ENCODE results near the gene BLZF1. TPM values are rescaled to one million over a fixed set of nuclear protein-coding genes. Genes with fewer than 3 reads are reported as not detected.
"Not testable (repeated sequence)": the region's sequence is repeated elsewhere in the genome, so short reads cannot be mapped to it uniquely, and the experiment has no call there.

Gene BLZF1
- total and polyA plus RNA-seq, 4 experiments from 2014 or later: 11.5 to 23.8 (median 17.1) TPM

GRCh38 chr1:169395955-169396354 is 28.0 kb downstream of the BLZF1 start:
- Histone ChIP-seq H3K4me1 (ENCODE audit: insufficient read depth, low read length) (no peaks in the 10 kb centered on the region), H3K9me3 (ENCODE audit: control insufficient read depth in 1 of 2, low read length in 2 of 2) (no peaks in the 10 kb centered on the region), H3K27me3 (ENCODE audit: insufficient read depth, low read length) (no peaks in the 10 kb centered on the region), H3K27ac (ENCODE audit: low read depth, low read length) (no peak overlapping the region), H3K4me3 (ENCODE audit: low read length in 2 of 2) (no peak overlapping the region), H3K36me3 (ENCODE audit: insufficient read depth, low read length) (peaks cover 6% of the 10 kb centered on the region)
- intact Hi-C loops (cut with micrococcal nuclease): no loop called here
- no peaks in the 10 kb centered on the region for H3K4me1 Mint-ChIP-seq
- peaks cover 0 to 20% (median 11%) of the 10 kb centered on the region in 8 donors for H3K9me3 Mint-ChIP-seq
- H3K36me3 Mint-ChIP-seq: peaks cover 44 to 57% of the 10 kb centered on the region in 2 donors
- no peak overlapping the region for H3K4me3 Mint-ChIP-seq
- CTCF ChIA-PET (ENCODE audit: partially characterized antibody): no interaction called here
- no peak for DNase-seq
- POLR2A ChIA-PET (ENCODE audit: partially characterized antibody): no interaction called here
- no peaks in the 10 kb centered on the region for H3K27me3 Mint-ChIP-seq
- H3K27ac Mint-ChIP-seq: no peak overlapping the region

- H3K36me3 ChIP-seq (ENCODE audit: insufficient read depth, low read length); H3K27ac Mint-ChIP-seq; intact Hi-C loops (cut with micrococcal nuclease); H3K4me1 ChIP-seq (ENCODE audit: insufficient read depth, low read length); H3K27me3 Mint-ChIP-seq; CTCF ChIA-PET (ENCODE audit: partially characterized antibody); H3K9me3 ChIP-seq (ENCODE audit: control insufficient read depth in 1 of 2, low read length in 2 of 2); H3K4me1 Mint-ChIP-seq; H3K4me3 ChIP-seq (ENCODE audit: low read length in 2 of 2); H3K4me3 Mint-ChIP-seq; H3K27me3 ChIP-seq (ENCODE audit: insufficient read depth, low read length); POLR2A ChIA-PET (ENCODE audit: partially characterized antibody); H3K27ac ChIP-seq (ENCODE audit: low read depth, low read length); DNase-seq: not testable (repeated sequence)
- H3K36me3 Mint-ChIP-seq: peaks cover 5 to 21% of the 10 kb centered on the region in 2 donors
- peaks cover 0 to 78% (median 64%) of the 10 kb centered on the region in 8 donors for H3K9me3 Mint-ChIP-seq
Measured at GRCh38 chr1:169402578-169402977, 34.6 kb downstream of the BLZF1 start.

- DNase-seq; H3K9me3 ChIP-seq (ENCODE audit: control insufficient read depth in 1 of 2, low read length in 2 of 2); H3K4me3 ChIP-seq (ENCODE audit: low read length in 2 of 2); H3K27me3 ChIP-seq (ENCODE audit: insufficient read depth, low read length); H3K4me1 Mint-ChIP-seq; H3K36me3 Mint-ChIP-seq; H3K27me3 Mint-ChIP-seq; H3K4me3 Mint-ChIP-seq; CTCF ChIA-PET (ENCODE audit: partially characterized antibody); POLR2A ChIA-PET (ENCODE audit: partially characterized antibody); H3K27ac ChIP-seq (ENCODE audit: low read depth, low read length); H3K4me1 ChIP-seq (ENCODE audit: insufficient read depth, low read length); H3K36me3 ChIP-seq (ENCODE audit: insufficient read depth, low read length); intact Hi-C loops (cut with micrococcal nuclease): not testable (repeated sequence)
- Mint-ChIP-seq H3K27ac (peak overlapping the region in 1 of 7 donors; percentile 50), H3K9me3 (peaks cover 2 to 95% (median 71%) of the 10 kb centered on the region in 8 donors)
Measured at GRCh38 chr1:169408340-169408739, 40.3 kb downstream of the BLZF1 start.

- no peak overlapping the region for H3K4me3 ChIP-seq (ENCODE audit: low read length in 2 of 2)
- no peak overlapping the region for H3K27ac ChIP-seq (ENCODE audit: low read depth, low read length)
- H3K36me3 Mint-ChIP-seq: no peaks in the 10 kb centered on the region
- peaks cover 4 to 36% (median 30%) of the 10 kb centered on the region in 8 donors for H3K9me3 Mint-ChIP-seq
- intact Hi-C loops (cut with micrococcal nuclease): no loop called here
- CTCF ChIA-PET (ENCODE audit: partially characterized antibody): no interaction called here
- H3K27me3 ChIP-seq (ENCODE audit: insufficient read depth, low read length): no peaks in the 10 kb centered on the region
- H3K4me1 Mint-ChIP-seq: no peaks in the 10 kb centered on the region
- POLR2A ChIA-PET (ENCODE audit: partially characterized antibody): no interaction called here
- H3K27ac Mint-ChIP-seq: no peak overlapping the region
- H3K4me3 Mint-ChIP-seq: no peak overlapping the region
- H3K4me1 ChIP-seq (ENCODE audit: insufficient read depth, low read length): no peaks in the 10 kb centered on the region
- no peaks in the 10 kb centered on the region for H3K9me3 ChIP-seq (ENCODE audit: control insufficient read depth in 1 of 2, low read length in 2 of 2)
- DNase-seq: no peak
- peaks cover 0 to 7% of the 10 kb centered on the region in 2 donors for H3K27me3 Mint-ChIP-seq
- H3K36me3 ChIP-seq (ENCODE audit: insufficient read depth, low read length): no peaks in the 10 kb centered on the region
Measured at GRCh38 chr1:169414952-169415351, 47.0 kb downstream of the BLZF1 start.

GRCh38 chr1:169421309-169421708 is 53.3 kb downstream of the BLZF1 start:
- POLR2A ChIA-PET (ENCODE audit: partially characterized antibody): no interaction called here
- H3K27ac ChIP-seq (ENCODE audit: low read depth, low read length): no peak overlapping the region
- Mint-ChIP-seq H3K9me3 (no peaks in the 10 kb centered on the region), H3K27me3 (peaks cover 28 to 31% of the 10 kb centered on the region in 2 donors), H3K27ac (no peak overlapping the region), H3K4me3 (no peak overlapping the region), H3K36me3 (no peaks in the 10 kb centered on the region), H3K4me1 (no peaks in the 10 kb centered on the region)
- no peaks in the 10 kb centered on the region for H3K36me3 ChIP-seq (ENCODE audit: insufficient read depth, low read length)
- H3K4me1 ChIP-seq (ENCODE audit: insufficient read depth, low read length): no peaks in the 10 kb centered on the region
- peaks cover 3% of the 10 kb centered on the region for H3K27me3 ChIP-seq (ENCODE audit: insufficient read depth, low read length)
- intact Hi-C loops (cut with micrococcal nuclease): no loop called here
- CTCF ChIA-PET (ENCODE audit: partially characterized antibody): no interaction called here
- H3K4me3 ChIP-seq (ENCODE audit: low read length in 2 of 2): no peak overlapping the region
- H3K9me3 ChIP-seq (ENCODE audit: control insufficient read depth in 1 of 2, low read length in 2 of 2): no peaks in the 10 kb centered on the region
- no peak for DNase-seq

GRCh38 chr1:169426174-169426705 is 58.2 kb downstream of the BLZF1 start:
- no peak overlapping the region for H3K4me3 Mint-ChIP-seq
- Histone ChIP-seq H3K27ac (ENCODE audit: low read depth, low read length) (no peak overlapping the region), H3K27me3 (ENCODE audit: insufficient read depth, low read length) (peaks cover 21% of the 10 kb centered on the region), H3K4me3 (ENCODE audit: low read length in 2 of 2) (no peak overlapping the region), H3K36me3 (ENCODE audit: insufficient read depth, low read length) (no peaks in the 10 kb centered on the region), H3K9me3 (ENCODE audit: control insufficient read depth in 1 of 2, low read length in 2 of 2) (no peaks in the 10 kb centered on the region), H3K4me1 (ENCODE audit: insufficient read depth, low read length) (peaks cover 10% of the 10 kb centered on the region)
- peaks cover 0 to 4% of the 10 kb centered on the region in 2 donors for H3K36me3 Mint-ChIP-seq
- intact Hi-C loops (cut with micrococcal nuclease): no loop called here
- DNase-seq: no peak
- ChIA-PET CTCF (ENCODE audit: partially characterized antibody) (no interaction called here), POLR2A (ENCODE audit: partially characterized antibody) (no interaction called here)
- peaks cover 48 to 56% of the 10 kb centered on the region in 2 donors for H3K27me3 Mint-ChIP-seq
- H3K9me3 Mint-ChIP-seq: peaks cover 0 to 7% (median 3%) of the 10 kb centered on the region in 8 donors
- peaks cover 3 to 8% (median 7%) of the 10 kb centered on the region in 4 donors for H3K4me1 Mint-ChIP-seq
- no peak overlapping the region for H3K27ac Mint-ChIP-seq

- ChIA-PET CTCF (ENCODE audit: partially characterized antibody) (no interaction called here), POLR2A (ENCODE audit: partially characterized antibody) (no interaction called here)
- Mint-ChIP-seq H3K27ac (peak within 1 kb of the TSS in 1 of 7 donors; percentile 22), H3K4me3 (peak within 1 kb of the TSS; percentile 83 to 93 (median 86)), H3K36me3 (peaks cover 0 to 4% of the 10 kb centered on the region in 2 donors), H3K27me3 (peaks cover 46 to 54% of the 10 kb centered on the region in 2 donors), H3K9me3 (peaks cover 2 to 13% (median 7%) of the 10 kb centered on the region in 8 donors), H3K4me1 (peaks cover 3 to 8% (median 7%) of the 10 kb centered on the region in 4 donors)
- Histone ChIP-seq H3K4me3 (ENCODE audit: low read length in 2 of 2) (peak within 1 kb of the TSS in 1 of 2 donors; percentile 34), H3K9me3 (ENCODE audit: control insufficient read depth in 1 of 2, low read length in 2 of 2) (no peaks in the 10 kb centered on the region), H3K4me1 (ENCODE audit: insufficient read depth, low read length) (peaks cover 10% of the 10 kb centered on the region), H3K27me3 (ENCODE audit: insufficient read depth, low read length) (peaks cover 26% of the 10 kb centered on the region), H3K36me3 (ENCODE audit: insufficient read depth, low read length) (no peaks in the 10 kb centered on the region), H3K27ac (ENCODE audit: low read depth, low read length) (no peak within 1 kb of the TSS)
- peak; percentile 14 to 50 (median 22) for DNase-seq
- intact Hi-C loops (cut with micrococcal nuclease): no loop called here
Measured at GRCh38 chr1:169427081-169427641, 59.2 kb downstream of the BLZF1 start, which contains the start of gene CCDC181. TSS of gene CCDC181 (minus strand) at chr1:169427474. CDS start at chr1:169424927, 2,547 bp downstream.
